T-helper 9 cell (primary cell): ENCODE results near the gene AP1M2.

Source experiments
- DNase-seq: peaks from one replicate; pipeline ENCODE4 v3.0.0-alpha.2; 2020
- total RNA-seq, 2 donors: gene quantifications; one replicate each; lab custom pipeline; 2026; lab: John Stamatoyannopoulos, UW

AP1M2 gene
- total RNA-seq, result 0 to 0.07 reads per million in 2 donors

DNA sequence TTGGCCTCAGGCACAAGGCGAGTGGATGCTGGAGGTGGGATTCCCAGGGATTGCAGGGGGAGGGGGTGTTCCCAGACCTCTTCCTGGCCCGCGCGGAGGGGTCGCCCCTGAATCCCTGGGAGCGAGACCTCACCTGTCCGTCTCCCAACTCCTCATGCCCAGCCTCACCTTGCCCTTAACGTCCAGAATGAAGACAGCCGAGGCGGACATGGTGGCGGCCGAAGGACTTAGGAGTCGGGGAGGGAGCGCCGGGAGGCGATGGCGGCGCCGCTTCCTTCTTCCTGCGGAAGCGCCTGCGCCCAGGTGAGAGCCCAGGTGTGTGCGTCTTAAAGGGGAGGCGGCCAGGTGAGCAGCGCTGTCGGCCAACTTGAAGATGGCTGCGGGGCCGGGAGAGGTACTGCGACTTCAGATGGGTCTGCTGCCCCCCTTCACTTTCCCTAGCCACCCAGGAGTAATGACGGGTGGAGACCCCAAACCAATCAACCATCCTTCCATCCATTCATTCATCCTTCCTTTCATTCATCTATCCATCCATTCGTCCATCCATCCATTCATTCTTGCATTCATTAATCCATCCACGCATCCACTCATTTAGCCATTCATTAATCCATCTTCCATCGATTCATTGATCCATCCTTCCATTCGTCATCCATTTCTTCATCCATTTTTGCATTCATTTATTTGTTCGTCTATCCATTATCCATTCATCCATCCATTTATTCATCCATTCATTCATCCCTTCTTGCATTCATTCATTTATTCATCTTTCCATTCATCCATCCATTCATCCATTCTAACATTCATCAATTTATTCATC, at the start of gene AP1M2:
Gene AP1M2 (minus strand): TSS at position 291 of the 817 bp plus-strand sequence. CDS start 81 bp downstream, at position 210.
- DNase-seq, result no peak

DNA sequence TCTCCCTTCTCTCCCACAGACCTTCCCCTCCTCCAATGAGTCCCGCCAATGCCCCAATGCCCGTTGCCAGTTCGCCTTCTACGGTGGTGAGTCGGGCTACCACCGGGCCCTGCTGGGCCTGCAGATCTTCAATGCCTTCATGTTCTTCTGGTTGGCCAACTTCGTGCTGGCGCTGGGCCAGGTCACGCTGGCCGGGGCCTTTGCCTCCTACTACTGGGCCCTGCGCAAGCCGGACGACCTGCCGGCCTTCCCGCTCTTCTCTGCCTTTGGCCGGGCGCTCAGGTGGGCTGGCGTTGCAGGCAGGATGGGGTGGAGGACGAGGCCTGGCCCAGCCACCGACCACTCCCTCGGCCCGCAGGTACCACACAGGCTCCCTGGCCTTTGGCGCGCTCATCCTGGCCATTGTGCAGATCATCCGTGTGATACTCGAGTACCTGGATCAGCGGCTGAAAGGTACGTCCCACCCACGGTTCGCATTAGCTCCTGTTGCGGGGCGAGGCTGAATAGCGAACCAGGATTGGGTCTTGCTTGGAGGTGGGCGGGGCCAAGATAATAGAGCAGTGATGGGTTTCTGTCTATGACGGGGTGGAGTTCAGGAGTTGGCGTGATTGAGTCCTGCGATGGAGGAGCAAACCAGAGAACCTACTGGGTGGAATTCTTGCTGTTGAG, 49.3 kb upstream of the AP1M2 start:
- DNase-seq, result no peak

DNA sequence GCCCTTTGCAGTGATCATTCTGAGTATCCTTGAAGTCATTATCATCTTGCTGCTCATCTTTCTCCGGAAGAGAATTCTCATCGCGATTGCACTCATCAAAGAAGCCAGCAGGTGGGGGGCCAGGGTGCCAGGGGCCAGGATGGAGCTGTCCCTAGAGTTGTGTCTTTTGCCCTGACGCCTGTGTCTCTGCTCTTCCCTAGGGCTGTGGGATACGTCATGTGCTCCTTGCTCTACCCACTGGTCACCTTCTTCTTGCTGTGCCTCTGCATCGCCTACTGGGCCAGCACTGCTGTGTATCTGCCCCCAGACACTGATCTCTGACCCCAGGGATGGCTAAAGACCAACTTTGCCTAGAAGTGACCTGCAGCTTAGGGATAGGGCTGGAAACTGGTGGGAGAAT, 47.9 kb upstream of the AP1M2 start:
- no peak for DNase-seq

DNA sequence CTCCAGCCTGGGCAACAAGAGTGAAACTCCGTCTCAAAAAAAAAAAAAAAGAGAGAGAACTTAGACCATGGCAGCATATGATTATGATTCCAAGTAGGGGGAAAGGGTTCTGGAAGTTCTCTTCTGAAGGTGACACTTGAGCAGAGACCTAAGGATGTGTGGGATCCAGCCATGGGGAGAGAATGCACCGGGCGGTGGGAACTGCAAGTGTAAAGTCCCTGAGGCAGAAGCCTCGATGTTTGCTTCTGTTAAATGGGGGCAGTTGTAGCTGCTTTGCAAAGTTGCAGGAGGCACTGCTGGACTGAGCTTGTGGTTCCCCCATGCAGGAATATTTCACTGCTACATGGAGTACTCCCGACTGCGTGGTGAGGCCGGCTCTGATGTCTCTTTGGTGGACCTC, 47.3 kb upstream of the AP1M2 start:
- DNase-seq, result no peak

DNA sequence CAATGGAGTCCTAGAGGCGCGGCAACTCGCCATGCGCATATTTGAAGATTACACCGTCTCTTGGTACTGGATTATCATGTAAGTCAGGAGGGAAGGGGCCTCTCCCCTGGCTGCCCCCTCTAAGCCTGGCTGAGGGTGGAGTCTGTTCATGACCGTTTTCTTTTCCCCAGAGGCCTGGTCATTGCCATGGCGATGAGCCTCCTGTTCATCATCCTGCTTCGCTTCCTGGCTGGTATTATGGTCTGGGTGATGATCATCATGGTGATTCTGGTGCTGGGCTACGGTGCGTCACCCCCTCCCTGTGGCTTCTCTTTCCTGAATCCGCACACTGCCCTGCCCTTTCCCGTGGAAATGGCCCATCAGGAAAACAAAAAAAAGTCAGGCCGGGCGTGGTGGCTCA, 44.8 kb upstream of the AP1M2 start:
- DNase-seq, result no peak

DNA sequence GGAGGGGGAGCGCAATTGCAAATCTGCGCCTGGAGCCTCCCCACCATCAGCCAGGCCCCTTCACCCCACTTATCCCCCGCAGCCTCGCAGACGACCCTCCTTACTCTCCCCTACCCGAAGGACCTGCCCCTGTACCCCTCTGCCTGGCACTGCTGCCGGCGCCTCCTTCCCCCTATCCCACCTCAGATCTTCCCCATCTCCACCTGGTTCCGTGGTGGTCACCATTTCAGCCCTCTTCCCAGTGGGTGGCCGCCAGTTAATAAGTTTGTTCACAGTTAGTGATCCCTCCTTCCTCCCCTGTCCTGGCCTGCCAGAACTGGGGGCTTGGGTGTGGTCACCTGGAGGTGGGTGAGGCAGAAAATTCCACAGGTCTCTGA, 38.6 kb upstream of the AP1M2 start:
- no peak for DNase-seq

DNA sequence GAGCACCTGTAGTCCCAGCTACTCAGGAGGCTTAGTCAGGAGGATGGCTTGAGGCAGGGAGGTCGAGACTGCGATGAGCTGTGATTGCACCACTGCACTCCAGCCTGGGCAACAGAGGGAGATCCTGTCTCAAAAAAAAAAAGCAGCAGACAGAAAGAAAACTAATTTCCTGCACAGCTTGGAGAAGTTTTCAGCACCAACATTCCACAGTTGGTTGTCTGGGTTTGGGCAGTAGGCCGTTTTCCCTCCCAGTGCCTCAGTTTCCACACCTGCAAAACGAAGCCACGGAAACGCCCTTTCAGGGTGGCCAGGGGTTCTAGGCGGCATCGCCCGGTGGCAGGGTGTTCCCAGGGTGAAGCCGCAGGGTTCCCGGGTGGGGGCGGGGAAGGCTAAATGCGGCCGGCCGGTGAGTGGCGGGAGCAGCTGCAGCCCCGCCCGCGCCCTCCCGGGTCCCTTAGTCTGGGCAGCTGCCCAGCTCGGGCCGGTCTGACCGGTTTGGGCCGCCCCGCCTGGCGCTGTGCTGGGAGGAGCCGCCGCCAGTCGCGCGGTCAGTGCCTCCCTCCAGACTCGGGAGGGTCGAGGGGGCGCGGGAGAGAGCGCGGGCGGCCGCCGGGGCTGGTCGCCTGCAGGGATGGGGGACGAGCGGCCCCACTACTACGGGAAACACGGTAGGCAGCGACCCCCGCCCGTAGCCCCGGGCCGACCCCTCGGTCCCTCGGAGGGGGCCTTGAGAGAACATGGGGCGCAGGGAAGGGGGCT, 38.1 kb upstream of the AP1M2 start, which contains the start of gene SLC44A2:
Gene SLC44A2 (plus strand): TSS at position 551 of the 759 bp plus-strand sequence. CDS start 81 bp downstream, at position 632.
- no peak for DNase-seq

DNA sequence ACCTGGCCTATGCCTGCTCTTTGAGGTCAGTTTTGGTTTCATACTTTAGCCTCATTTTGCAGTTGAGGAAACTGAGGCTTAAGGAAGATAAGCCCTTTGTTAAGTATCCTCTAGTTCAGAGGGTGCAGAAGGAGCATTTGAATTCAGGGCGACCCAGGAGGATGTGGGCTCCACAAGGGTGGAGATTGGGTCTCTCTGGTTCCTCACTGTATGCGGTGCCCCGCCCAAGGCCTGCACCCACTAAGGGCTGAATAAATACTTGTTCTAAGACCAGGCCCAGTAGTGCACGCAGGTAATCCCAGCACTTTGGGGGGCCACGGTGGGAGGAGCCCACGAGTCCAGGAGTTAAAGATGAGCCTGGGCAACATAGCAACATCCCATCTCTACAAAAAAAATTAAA, 37.5 kb upstream of the AP1M2 start:
- DNase-seq, result no peak

DNA sequence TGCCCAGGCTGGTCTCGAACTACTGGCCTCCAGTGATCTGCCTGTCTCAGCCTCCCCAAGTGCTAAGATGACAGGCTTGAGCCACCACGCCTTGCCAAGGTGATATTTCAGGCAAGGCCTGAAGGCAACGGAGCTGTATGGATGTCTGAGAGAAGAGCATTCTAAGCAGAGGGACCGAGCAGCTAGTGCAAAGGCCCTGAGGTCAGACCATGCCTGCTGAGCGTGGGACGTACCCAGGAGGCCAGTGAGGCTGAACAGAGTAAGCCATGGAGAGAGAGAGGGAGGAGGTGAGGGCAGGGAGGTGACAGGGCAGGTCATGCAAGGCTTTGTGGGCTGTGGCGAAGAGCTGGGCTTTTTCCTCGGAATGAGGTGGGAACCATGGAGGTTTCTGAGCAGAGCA, 34.9 kb upstream of the AP1M2 start:
- no peak for DNase-seq

DNA sequence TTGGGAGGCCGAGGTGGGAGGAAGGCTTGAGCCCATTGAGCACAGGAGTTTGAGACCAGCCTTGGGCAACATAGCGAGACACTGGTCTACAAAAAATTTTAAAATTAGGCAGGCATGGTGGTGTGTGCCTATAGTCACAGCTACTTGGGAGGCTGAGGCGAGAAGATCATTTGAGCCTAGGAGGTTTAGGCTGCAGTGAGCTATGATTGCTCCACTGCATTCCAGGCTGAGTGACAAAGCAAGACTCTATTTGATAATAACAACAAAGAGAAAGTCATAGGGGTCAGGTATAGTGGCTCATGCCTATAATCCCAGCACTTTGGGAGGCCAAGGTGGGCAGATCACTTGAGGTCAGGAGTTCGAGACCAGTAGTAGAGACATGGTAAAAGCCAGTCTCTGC, 33.7 kb upstream of the AP1M2 start:
- DNase-seq, result no peak

DNA sequence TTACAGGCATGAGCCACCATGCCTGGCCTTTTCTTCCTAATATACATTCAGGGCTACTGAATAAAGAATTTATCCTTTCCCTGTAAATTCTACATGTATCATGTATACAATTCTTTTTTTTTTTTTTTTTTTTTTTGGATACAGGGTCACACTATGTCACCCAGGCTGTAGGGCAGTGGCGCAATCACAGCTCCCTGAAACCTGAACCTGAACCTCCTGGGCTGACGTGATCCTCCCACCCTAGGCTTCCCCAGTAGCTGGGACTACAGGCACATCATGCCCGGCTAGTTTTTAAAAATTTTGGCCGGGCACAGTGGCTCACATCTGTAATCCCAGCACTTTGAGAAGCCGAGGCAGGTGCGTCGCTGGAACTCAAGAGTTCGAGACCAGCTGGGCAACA, 31.7 kb upstream of the AP1M2 start:
- no peak for DNase-seq

DNA sequence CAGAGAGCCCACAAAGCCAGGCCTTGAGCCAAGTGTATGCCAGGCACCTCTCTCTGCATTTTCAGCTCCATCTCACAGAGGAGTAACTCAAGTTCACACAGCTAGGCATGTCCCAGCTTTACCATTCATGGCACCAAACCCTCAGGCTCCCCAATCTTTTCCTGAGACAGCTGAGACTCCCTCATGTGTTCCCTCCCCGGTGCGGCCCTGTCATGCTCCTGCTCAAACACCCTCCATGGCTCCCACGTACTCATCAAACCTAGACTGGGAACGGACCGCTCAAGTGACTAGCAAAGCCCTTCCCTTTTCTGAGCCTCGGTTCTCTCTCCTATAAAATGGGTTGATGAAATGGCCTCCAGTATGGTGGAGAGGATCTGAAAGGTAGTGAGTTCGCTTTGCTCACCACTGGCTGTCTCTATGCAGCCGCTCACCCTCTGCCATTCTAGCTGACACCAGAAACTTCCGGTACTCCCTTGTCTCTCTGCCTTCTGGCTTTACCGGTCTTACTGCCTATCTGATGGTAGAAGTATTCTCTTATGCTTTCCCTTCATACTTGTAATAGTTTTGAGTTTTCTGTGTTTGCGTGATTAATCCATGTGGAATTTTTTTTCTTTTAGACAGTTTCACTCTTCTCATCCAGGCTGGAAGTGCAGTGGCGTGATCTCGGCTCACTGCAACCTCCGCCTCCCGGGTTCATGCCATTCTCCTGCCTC, 30.5 kb upstream of the AP1M2 start:
- DNase-seq, result no peak

DNA sequence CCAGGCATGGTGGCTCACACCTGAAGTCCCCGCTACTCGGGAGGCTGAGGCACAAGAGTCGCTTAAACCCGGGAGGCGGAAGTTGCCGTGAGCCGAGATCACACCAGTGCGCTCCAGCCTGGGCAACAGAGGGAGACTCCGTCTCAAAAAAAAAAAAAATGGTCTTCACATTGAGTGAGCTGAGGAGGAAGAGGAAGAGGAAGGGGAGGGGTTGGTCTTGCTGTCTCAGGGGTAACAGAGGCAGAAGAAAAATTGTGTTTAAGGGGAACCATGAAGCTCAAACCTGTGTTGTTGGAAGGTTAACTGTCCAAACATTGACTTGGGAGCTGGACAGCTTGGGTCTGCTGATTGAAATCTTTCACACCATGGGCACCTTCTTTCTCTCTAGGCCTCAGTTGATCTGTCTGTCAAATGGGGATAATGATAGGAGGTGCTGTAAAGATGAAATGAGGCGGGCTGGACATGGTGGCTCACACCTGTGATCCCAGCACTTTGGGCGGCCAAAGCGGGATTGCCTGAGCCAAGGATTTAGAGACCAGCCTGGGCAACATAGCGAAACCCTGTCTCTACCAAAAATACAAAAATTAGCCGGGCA, 28.4 kb upstream of the AP1M2 start:
- DNase-seq, result no peak

DNA sequence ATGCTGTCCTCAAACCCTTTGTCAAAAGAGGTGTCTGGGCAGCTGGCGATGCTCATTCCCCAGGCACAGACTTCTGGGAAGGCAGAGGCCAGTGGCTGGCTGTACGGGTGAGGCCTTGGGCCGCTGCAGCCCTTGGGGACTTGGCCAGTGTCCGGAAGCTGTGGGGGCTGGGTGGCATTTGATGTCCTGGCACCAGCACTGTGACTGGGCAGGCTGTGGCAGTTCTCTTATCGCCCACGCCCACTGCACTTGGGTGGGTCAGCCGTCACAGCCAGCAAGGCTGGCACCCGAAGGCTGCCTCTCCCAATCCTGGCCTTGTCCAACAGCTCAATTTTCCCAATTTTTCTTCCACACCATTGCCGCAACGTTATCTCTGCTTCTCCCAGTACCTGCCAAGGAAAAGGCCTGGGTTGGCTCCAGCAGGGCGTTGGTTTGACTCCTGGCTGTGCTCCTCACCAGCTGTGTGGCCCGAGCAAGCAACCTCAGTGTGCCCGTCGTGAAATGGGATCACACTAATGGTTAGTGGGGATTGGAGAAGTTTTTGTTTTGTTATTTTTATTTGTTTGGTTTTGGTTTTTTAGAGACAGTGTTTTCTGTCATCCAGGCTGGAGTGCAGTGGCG, 25.5 kb upstream of the AP1M2 start:
- DNase-seq, result no peak

DNA sequence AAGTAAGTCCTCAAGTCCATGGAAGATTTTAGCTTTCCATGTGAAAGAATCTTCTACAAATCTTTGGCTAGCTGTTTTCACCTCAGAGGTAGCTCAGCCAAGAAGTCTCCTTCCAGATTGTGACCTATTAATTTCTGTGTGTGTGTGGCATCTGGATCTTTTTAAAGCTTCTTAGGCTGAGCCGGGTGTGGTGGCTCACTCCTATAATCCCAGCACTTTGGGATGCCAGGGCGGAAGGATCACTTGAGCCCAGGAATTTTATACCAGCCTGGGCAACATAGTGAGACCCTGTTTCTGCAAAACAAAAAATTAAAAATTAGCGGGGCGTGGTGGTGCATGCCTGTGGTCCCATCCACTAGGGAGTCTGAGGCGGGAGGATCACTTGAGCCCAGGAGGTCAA, 24.8 kb upstream of the AP1M2 start:
- DNase-seq, result no peak

DNA sequence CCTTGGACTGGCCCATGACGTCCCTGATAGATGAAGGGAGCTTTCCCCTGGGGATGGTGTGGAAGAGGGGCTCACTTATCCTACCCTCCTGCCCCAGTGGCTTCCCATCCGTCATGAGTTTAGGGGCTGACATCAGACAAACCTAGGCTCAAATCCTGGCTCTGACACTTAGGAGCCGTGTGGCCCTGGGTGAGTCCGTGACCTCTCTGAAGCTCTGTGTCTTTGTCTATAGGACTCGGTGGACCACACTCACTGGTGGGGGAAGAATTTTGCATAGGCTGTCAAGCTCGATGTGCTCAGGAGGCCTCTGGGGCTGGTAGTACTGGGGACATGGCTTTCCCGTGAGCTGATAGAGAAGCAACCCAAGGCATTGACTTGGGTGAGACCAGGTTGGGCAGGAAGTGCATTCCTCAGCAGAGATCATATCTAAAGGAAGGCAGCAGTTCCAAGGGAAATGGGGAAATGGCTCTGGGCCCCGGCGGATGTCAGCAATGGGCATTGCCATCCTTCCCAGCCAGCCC, 17.4 kb upstream of the AP1M2 start:
- no peak for DNase-seq

DNA sequence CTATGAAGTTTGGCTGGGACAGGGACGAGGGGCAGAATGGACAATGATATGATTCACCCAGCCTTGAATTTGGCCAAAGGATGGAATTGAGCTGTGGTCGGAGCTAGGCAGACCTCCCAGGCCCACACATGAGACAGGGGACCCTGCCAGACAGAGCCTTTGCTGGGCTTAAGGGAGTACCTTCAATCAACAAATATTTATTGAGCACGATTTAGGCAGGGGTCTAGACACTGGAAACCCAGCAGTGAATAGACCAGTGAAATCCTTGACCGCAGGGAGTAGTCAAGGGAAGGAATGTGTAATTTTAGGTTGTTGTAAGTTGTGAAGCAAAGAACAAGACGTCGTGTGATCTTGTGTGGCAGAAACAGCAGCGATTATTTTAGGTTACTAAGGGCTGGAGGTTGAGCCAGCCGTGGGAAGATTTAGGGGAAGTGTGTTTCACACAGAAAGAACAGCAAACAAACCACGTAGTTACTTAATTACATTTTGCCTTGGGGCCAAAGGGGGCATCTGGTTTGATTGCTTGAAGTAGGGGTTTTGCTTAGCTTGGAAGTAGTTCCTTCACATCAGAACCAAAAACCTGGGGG, 16.9 kb upstream of the AP1M2 start:
- no peak for DNase-seq

DNA sequence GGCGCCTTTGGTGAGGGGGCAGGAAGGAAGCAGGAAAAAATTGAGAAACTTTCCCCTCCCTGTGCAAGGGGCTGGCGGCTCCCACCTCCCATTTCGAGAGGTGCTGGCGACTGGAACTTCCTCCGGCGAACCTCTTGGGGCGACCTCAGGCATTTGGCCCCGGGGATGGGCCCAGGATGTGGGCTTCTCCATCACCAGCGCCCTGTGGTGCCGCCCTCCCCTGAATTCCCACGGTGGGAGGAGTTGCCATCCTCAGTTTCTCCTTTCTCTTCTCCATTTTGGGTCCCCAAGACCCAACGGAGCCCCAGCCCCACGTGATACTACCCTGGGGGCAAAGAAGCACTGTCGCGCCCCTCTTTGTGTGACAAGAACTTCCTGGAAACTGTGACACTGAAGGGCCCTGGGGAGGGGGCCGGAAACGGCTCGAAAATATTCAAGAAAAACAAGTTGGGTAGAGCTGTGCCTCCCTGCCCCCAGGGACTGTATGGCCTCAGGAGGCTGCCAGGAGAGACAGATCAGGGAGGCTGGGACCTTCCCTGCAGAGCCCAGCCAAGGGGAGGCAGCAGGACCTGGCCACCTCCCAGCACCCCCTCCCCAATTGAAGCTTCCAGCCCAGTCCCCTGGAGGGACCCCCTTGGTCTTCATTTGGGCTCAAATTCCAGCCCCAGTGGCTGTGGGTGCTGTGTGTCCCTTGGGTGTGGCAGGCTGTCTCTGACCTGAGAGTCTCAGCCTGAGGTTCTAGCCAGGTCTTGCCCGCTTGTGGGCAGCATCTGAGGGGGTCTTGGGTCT, 16.2 kb upstream of the AP1M2 start:
- peak; percentile 55 for DNase-seq

DNA sequence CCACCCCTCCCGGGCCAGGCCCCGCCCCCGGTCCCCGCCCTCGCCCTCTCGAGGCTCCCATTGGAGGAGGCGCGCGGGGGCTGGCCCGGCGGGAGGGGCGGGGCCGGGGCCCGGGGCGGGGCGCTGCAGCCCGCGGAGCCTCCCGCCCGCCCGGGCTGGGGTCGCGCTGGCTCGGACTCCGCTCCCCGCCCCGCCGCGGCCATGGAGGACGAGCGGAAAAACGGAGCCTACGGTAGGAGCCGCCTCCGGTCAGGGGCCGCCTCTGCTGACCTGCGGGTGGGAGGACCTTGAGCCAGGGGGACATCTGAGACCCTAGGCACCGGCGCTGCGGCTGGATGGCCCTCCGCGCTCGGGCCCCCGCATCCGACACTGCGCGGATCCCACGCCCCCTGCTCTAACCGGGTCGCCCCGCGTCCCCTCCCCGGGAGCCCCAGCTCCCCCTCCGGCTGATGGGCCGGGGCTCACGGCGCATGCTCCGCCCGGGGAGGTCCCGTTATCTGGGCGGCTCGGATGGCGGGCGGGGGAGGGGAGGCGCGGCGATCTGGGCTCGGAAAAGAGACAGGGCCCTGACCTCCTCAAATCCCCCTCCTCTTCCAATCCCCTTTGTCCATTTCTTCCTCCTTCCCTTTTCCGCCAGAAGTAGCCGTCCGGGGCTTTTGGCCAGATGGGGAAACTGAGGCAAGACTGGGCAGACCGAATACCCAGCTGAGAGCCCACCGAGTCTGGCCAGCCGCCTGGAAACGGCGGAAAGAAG, 15.4 kb upstream of the AP1M2 start:
- DNase-seq, result peak; percentile 90

DNA sequence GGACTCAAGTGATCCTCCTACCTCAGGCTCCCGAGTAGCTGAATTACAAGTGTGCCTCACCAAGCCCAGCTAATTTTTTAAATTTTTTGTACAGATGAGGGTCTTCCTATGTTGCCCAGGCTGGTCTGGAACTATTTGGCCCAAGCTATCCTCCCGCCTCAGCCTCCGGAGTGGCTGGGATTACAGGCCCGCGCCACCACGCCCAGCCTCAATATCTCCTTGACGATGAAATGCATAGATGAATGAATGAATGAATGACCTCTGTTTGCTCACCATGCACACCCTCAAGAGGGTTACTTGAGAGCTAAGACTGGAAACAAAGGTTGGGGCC, 14.9 kb upstream of the AP1M2 start:
- DNase-seq, result no peak
